ENCODE results near the gene HACD3. TPM values are rescaled to one million over a fixed set of nuclear protein-coding genes. Genes with fewer than 3 reads are reported as not detected.

The HACD3 gene
- 100 to 1,000 TPM in 1 of 4 donors, 10 to 100 TPM in 3; 20.2 to 144 (median 34.6) TPM for total RNA-seq

- Histone ChIP-seq H3K27ac (peak within 1 kb of the TSS; percentile 70), H3K4me3 (peak within 1 kb of the TSS; percentile 69 to 73), H3K27me3 (no peaks in the 10 kb centered on the region), H3K36me3 (no peaks in the 10 kb centered on the region), H3K4me1 (no peaks in the 10 kb centered on the region), H3K9me3 (no peaks in the 10 kb centered on the region)
- intact Hi-C loops (cut with DNase I; ENCODE audit: low total_unique reads) = no loop called here
- DNase-seq = peak; percentile 81 to 86
- TF ChIP-seq POLR2A (IDR thresholded peaks at IDR 0.05) (peak; percentile 31 to 60), CTCF (IDR thresholded peaks at IDR 0.05) (peak in 1 of 4 experiments; percentile 21)
Measured at GRCh38 chr15:65530318-65531111, at the start of gene HACD3. Gene HACD3 (plus strand): TSS chr15:65530463. CDS start chr15:65530632, 169 bp downstream.

GRCh38 chr15:65484876-65485275 lies 45.4 kb upstream of the HACD3 start:
- DNase-seq = no peak
- intact Hi-C loops (cut with DNase I; ENCODE audit: low total_unique reads) = no loop called here
- Histone ChIP-seq H3K36me3 (no peaks in the 10 kb centered on the region), H3K4me3 (no peak overlapping the region), H3K4me1 (no peaks in the 10 kb centered on the region), H3K27me3 (no peaks in the 10 kb centered on the region), H3K27ac (no peak overlapping the region), H3K9me3 (no peaks in the 10 kb centered on the region)
- no peak for TF ChIP-seq POLR2A (IDR thresholded peaks at IDR 0.05)
- no peak for TF ChIP-seq CTCF (IDR thresholded peaks at IDR 0.05)

GRCh38 chr15:65494076-65494475 lies 36.2 kb upstream of the HACD3 start:
- DNase-seq = no peak
- Histone ChIP-seq H3K27me3 (no peaks in the 10 kb centered on the region), H3K36me3 (no peaks in the 10 kb centered on the region), H3K27ac (no peak overlapping the region), H3K9me3 (no peaks in the 10 kb centered on the region), H3K4me1 (no peaks in the 10 kb centered on the region), H3K4me3 (no peak overlapping the region)
- TF ChIP-seq CTCF (IDR thresholded peaks at IDR 0.05) = no peak
- TF ChIP-seq POLR2A (IDR thresholded peaks at IDR 0.05) = no peak
- intact Hi-C loops (cut with DNase I; ENCODE audit: low total_unique reads) = no loop called here

- H3K27ac ChIP-seq = no peak overlapping the region
- DNase-seq = no peak
- no peak for TF ChIP-seq CTCF (IDR thresholded peaks at IDR 0.05)
- TF ChIP-seq POLR2A (IDR thresholded peaks at IDR 0.05) = no peak
- H3K9me3 ChIP-seq = no peaks in the 10 kb centered on the region
- no peaks in the 10 kb centered on the region for H3K27me3 ChIP-seq
- no peak overlapping the region for H3K4me3 ChIP-seq
- intact Hi-C loops (cut with DNase I; ENCODE audit: low total_unique reads) = no loop called here
- H3K4me1 ChIP-seq = peaks cover 0 to 7% of the 10 kb centered on the region in 2 donors
- no peaks in the 10 kb centered on the region for H3K36me3 ChIP-seq
Measured at GRCh38 chr15:65509321-65509720, 20.9 kb upstream of the HACD3 start.

GRCh38 chr15:65512189-65512588 lies 18.1 kb upstream of the HACD3 start:
- H3K4me1 ChIP-seq = peaks cover 11 to 23% of the 10 kb centered on the region in 2 donors
- intact Hi-C loops (cut with DNase I; ENCODE audit: low total_unique reads) = no loop called here
- no peaks in the 10 kb centered on the region for H3K36me3 ChIP-seq
- no peaks in the 10 kb centered on the region for H3K27me3 ChIP-seq
- H3K4me3 ChIP-seq = peak overlapping the region; percentile 10 to 20
- no peak for DNase-seq
- H3K27ac ChIP-seq = peak overlapping the region; percentile 74 to 82
- H3K9me3 ChIP-seq = no peaks in the 10 kb centered on the region
- TF ChIP-seq POLR2A (IDR thresholded peaks at IDR 0.05) = no peak
